GM18499 (cell line): Measurements from ENCODE around the gene RBM19.

Experiments
- ATAC-seq: cut with Tn5 transposase; IDR thresholded peaks from one replicate; pipeline ENCODE4 v1.9.1; 2021; ENCODE audit warnings: moderate number of reproducible peaks; ENCODE audit not compliant: insufficient read depth, unreplicated experiment

RBM19 gene

GRCh38 chr12:113933201-113933786, 32.8 kb downstream of the RBM19 start:
- no peak for ATAC-seq

GRCh38 chr12:113932381-113933196, 33.5 kb downstream of the RBM19 start:
- ATAC-seq = no peak

- ATAC-seq = no peak
These were observed 34.6 kb downstream of the RBM19 start for GRCh38 chr12:113931517-113931916.

GRCh38 chr12:113930249-113930648, 35.9 kb downstream of the RBM19 start:
- ATAC-seq = no peak

- ATAC-seq = no peak
These were observed 36.7 kb downstream of the RBM19 start for GRCh38 chr12:113929312-113929989.

GRCh38 chr12:113926788-113927187, 39.3 kb downstream of the RBM19 start:
- ATAC-seq = no peak

GRCh38 chr12:113924341-113924740, 41.8 kb downstream of the RBM19 start:
- no peak for ATAC-seq

- ATAC-seq = no peak
These were observed 42.9 kb downstream of the RBM19 start for GRCh38 chr12:113923251-113923650.

GRCh38 chr12:113921430-113921829, 44.7 kb downstream of the RBM19 start:
- ATAC-seq = no peak

- ATAC-seq = no peak
These were observed 46.3 kb downstream of the RBM19 start for GRCh38 chr12:113919791-113920190.

- no peak for ATAC-seq
These were observed 47.8 kb downstream of the RBM19 start for GRCh38 chr12:113918306-113918705.

GRCh38 chr12:113917393-113917792, 48.7 kb downstream of the RBM19 start:
- no peak for ATAC-seq

GRCh38 chr12:113914806-113915205, 51.3 kb downstream of the RBM19 start:
- no peak for ATAC-seq

GRCh38 chr12:113914176-113914575, 51.9 kb downstream of the RBM19 start:
- no peak for ATAC-seq

- no peak for ATAC-seq
These were observed 53.3 kb downstream of the RBM19 start for GRCh38 chr12:113912760-113913329.

- ATAC-seq = no peak
These were observed 54.0 kb downstream of the RBM19 start for GRCh38 chr12:113911971-113912759.

- ATAC-seq = no peak
These were observed 55.3 kb downstream of the RBM19 start for GRCh38 chr12:113910751-113911272.

GRCh38 chr12:113909776-113910420, 56.2 kb downstream of the RBM19 start:
- no peak for ATAC-seq

- ATAC-seq = no peak
These were observed 57.5 kb downstream of the RBM19 start for GRCh38 chr12:113908584-113909100.
